PC-9 (cell line): Measurements from ENCODE around the gene SLC25A1. TPM values are rescaled to one million over a fixed set of nuclear protein-coding genes. Genes with fewer than 3 reads are reported as not detected.

ENCODE experiments used
- BruUV-seq: library from RNA; stranded (reverse); fragments of 400-500 nt; replicated peaks from 2 replicates; lab custom pipeline; 2021; lab: Mats Ljungman, UMichigan
- CTCF ChIA-PET: fragments of 300-600 bp; sonication (Branson Sonifier 250); formaldehyde crosslinking; loops from one replicate; lab custom pipeline; 2022; ENCODE audit warnings: antibody characterized with exemption; lab: Charles Lee
- POLR2A ChIA-PET: fragments of 300-600 bp; sonication (Branson Sonifier 250); formaldehyde crosslinking; loops from one replicate; lab custom pipeline; 2022; ENCODE audit warnings: antibody characterized with exemption; ENCODE audit not compliant: unreplicated experiment; lab: Charles Lee
- DNase-seq, 2 experiments: peaks; one replicate each; pipeline versions ENCODE4 v3.0.0 to v3.0.0-alpha.2; 2015 to 2022; ENCODE audit warnings: mixed read lengths in 1 of 2
- H2AFZ ChIP-seq: fragments of 200-600 bp; sonication (generic); 2 replicates; pipeline ENCODE4 v1.8.1; 2017; ENCODE audit warnings: antibody characterized with exemption
- H3F3A ChIP-seq: fragments of 200-600 bp; sonication (generic); 2 replicates; pipeline ENCODE4 v1.8.1; 2017; ENCODE audit warnings: antibody characterized with exemption, mild to moderate bottlenecking, low read depth; ENCODE audit not compliant: insufficient read depth
- H3K27ac ChIP-seq: fragments of 200-600 bp; sonication (generic); 2 replicates; pipeline ENCODE4 v1.6.1; 2016; ENCODE audit warnings: mixed run types
- H3K27me3 ChIP-seq: fragments of 200-600 bp; sonication (generic); 2 replicates; pipeline ENCODE4 v1.6.1; 2016; ENCODE audit warnings: low read depth, mixed run types; ENCODE audit not compliant: insufficient read depth
- H3K36me3 ChIP-seq: fragments of 200-600 bp; sonication (generic); 2 replicates; pipeline ENCODE4 v1.6.1; 2016; ENCODE audit warnings: low read depth, mixed run types
- H3K4me1 ChIP-seq: fragments of 200-600 bp; sonication (generic); replicated peaks from 2 replicates; pipeline ENCODE4 v1.6.1; 2016; ENCODE audit warnings: mixed run types; ENCODE audit not compliant: insufficient read depth
- H3K4me2 ChIP-seq: fragments of 200-600 bp; sonication (generic); 2 replicates; pipeline ENCODE4 v1.6.1; 2017; ENCODE audit warnings: mixed run types
- H3K4me3 ChIP-seq: fragments of 200-600 bp; sonication (generic); 2 replicates; pipeline ENCODE4 v1.6.1; 2016; ENCODE audit warnings: mixed run types
- H3K79me2 ChIP-seq: fragments of 200-600 bp; sonication (generic); 2 replicates; pipeline ENCODE4 v1.6.1; 2017; ENCODE audit warnings: low read depth, mixed run types
- H3K9me2 ChIP-seq: fragments of 200-600 bp; sonication (generic); 2 replicates; pipeline ENCODE4 v1.8.1; 2017; ENCODE audit warnings: mild to moderate bottlenecking; ENCODE audit not compliant: insufficient read depth
- H3K9me3 ChIP-seq: fragments of 200-600 bp; sonication (generic); 2 replicates; pipeline ENCODE4 v1.8.1; 2016; ENCODE audit warnings: low read depth; ENCODE audit not compliant: insufficient read depth
- H4K20me1 ChIP-seq: fragments of 200-600 bp; sonication (generic); 2 replicates; pipeline ENCODE4 v1.8.1; 2017; ENCODE audit not compliant: insufficient read depth
- EZH2 ChIP-seq: fragments of 200-600 bp; sonication (generic); IDR thresholded peaks from 2 replicates; pipeline ENCODE4 v1.8.0; 2017; ENCODE audit warnings: antibody characterized with exemption, low read depth
- intact Hi-C: fragments of 100-400 bp; cut with micrococcal nuclease; formaldehyde crosslinking; loops from one replicate; pipeline ENCODE4 v1.10.0; 2022; ENCODE audit not compliant: unreplicated experiment
- total RNA-seq: library from RNA; stranded (reverse); gene quantifications from 2 replicates; pipeline ENCODE4 v1.2.3, GENCODE V29; 2021
- TF ChIP-seq, protein P1 (sequence below): fragments of 200-600 bp; sonication (generic); conservative IDR thresholded peaks from 2 replicates; pipeline ENCODE4 v1.6.1; 2017; ENCODE audit warnings: mixed run types, antibody characterized with exemption, mild to moderate bottlenecking, moderate library complexity

SLC25A1 gene
- total RNA-seq, 1 experiment from 2014 or later = 79.9 TPM

GRCh38 chr22:19128009-19128401 lies 50.5 kb downstream of the SLC25A1 start:
- ChIA-PET CTCF (no interaction called here), POLR2A (no interaction called here)
- Histone ChIP-seq H3K79me2 (no peaks in the 10 kb centered on the region), H2AFZ (no peak overlapping the region), H3K4me2 (no peak overlapping the region), H3K27ac (no peak overlapping the region), H3K27me3 (no peaks in the 10 kb centered on the region), H3F3A (no peaks in the 10 kb centered on the region), H3K9me3 (no peaks in the 10 kb centered on the region), H3K36me3 (no peaks in the 10 kb centered on the region), H3K4me1 (no peaks in the 10 kb centered on the region), H3K9me2 (no peaks in the 10 kb centered on the region), H4K20me1 (no peaks in the 10 kb centered on the region), H3K4me3 (no peak overlapping the region)
- DNase-seq = no peak
- no TSS peak for BruUV-seq
- intact Hi-C loops = no loop called here
- TF ChIP-seq EZH2 = no peak
- TF ChIP-seq, protein P1, sequence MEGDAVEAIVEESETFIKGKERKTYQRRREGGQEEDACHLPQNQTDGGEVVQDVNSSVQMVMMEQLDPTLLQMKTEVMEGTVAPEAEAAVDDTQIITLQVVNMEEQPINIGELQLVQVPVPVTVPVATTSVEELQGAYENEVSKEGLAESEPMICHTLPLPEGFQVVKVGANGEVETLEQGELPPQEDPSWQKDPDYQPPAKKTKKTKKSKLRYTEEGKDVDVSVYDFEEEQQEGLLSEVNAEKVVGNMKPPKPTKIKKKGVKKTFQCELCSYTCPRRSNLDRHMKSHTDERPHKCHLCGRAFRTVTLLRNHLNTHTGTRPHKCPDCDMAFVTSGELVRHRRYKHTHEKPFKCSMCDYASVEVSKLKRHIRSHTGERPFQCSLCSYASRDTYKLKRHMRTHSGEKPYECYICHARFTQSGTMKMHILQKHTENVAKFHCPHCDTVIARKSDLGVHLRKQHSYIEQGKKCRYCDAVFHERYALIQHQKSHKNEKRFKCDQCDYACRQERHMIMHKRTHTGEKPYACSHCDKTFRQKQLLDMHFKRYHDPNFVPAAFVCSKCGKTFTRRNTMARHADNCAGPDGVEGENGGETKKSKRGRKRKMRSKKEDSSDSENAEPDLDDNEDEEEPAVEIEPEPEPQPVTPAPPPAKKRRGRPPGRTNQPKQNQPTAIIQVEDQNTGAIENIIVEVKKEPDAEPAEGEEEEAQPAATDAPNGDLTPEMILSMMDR = no peak

DNA sequence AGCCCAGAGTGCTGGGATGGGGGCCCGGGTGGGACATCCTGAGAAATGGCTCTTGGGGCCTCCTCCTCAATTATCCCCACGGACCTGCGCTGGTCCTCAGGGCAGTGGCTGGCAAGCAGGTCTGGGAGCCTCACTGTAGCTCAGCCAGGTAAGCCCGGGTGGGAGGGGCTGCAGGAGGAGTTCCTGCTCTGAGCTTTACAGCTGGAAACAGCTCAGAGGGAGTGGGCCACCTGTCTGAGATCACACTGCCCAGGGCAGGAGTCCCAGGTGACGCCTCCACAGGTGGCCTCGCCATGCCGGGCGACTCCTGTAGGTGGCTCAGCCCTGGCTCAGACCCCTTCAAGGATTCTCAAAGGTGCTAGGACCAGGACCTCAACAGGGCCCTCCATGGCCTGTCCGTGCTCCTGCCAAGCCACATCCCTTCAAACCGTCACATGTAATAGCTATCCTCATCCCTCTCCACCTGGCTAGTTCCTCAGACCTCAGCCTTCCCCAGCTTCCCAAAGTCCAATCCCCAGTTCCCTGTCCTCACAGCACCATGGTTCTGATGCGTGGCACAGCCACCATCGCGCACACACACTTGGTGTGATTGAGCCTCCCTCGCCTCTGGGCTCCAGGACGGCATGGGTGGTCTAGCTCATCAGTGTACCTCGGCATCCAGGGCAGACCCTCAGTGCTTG lies 51.1 kb downstream of the SLC25A1 start:
- Histone ChIP-seq H3K27ac (no peak overlapping the region), H3K27me3 (no peaks in the 10 kb centered on the region), H3K4me1 (no peaks in the 10 kb centered on the region), H3K9me3 (no peaks in the 10 kb centered on the region), H3K36me3 (no peaks in the 10 kb centered on the region), H3K4me3 (no peak overlapping the region), H4K20me1 (no peaks in the 10 kb centered on the region), H3K9me2 (no peaks in the 10 kb centered on the region), H2AFZ (no peak overlapping the region), H3K4me2 (no peak overlapping the region), H3K79me2 (no peaks in the 10 kb centered on the region), H3F3A (no peaks in the 10 kb centered on the region)
- POLR2A ChIA-PET = interaction anchor here (0.5 to 0.6 kb wide), 2 partner anchors 51 to 96 kb away, joined by 3 to 4 read pairs; no protein-coding TSS in a partner anchor
- CTCF ChIA-PET = no interaction called here
- intact Hi-C loops = no loop called here
- no TSS peak for BruUV-seq
- DNase-seq = no peak
- no peak for TF ChIP-seq EZH2
- TF ChIP-seq, protein P1 = no peak

GRCh38 chr22:19126309-19127273 lies 51.9 kb downstream of the SLC25A1 start:
- no peak for DNase-seq
- intact Hi-C loops = no loop called here
- Histone ChIP-seq H2AFZ (no peak overlapping the region), H3K79me2 (peaks cover 2% of the 10 kb centered on the region; the same call in 1 of the 2 replicates), H4K20me1 (no peaks in the 10 kb centered on the region), H3K4me2 (no peak overlapping the region), H3K4me3 (no peak overlapping the region), H3K9me2 (no peaks in the 10 kb centered on the region), H3K4me1 (no peaks in the 10 kb centered on the region), H3K36me3 (no peaks in the 10 kb centered on the region), H3K27ac (no peak overlapping the region), H3K27me3 (no peaks in the 10 kb centered on the region), H3F3A (no peaks in the 10 kb centered on the region), H3K9me3 (no peaks in the 10 kb centered on the region)
- TF ChIP-seq, protein P1 = no peak
- TF ChIP-seq EZH2 = no peak
- BruUV-seq = no TSS peak
- ChIA-PET POLR2A (interaction anchor here (0.6 kb wide), 1 partner anchor 95 kb away, joined by 3 read pairs; no protein-coding TSS in a partner anchor), CTCF (no interaction called here)

Other genes starting within 250 kb of the SLC25A1 start
- gene PRODH, start 242.4 kb downstream of the SLC25A1 start, total RNA-seq = 1.1 and 4.3 TPM in 2 replicates
- 35.1 and 37.6 TPM in 2 replicates for gene DGCR2, start 56.3 kb downstream of the SLC25A1 start, total RNA-seq
- gene TSSK2, start 47.4 kb downstream of the SLC25A1 start, total RNA-seq = not detected in 2 replicates
- 10.3 and 14.6 TPM in 2 replicates for gene ESS2, start 34.1 kb downstream of the SLC25A1 start, total RNA-seq
- gene GSC2, start 28.4 kb downstream of the SLC25A1 start, total RNA-seq = not detected in 2 replicates
- gene CLTCL1, start 113.0 kb upstream of the SLC25A1 start, total RNA-seq = 6.6 and 7.2 TPM in 2 replicates